GM18508 (cell line): Measurements from ENCODE around the gene F7.
"Not testable (repeated sequence)": the region's sequence is repeated elsewhere in the genome, so short reads cannot be mapped to it uniquely, and the experiment has no call there.

Experiments used
- ATAC-seq: cut with Tn5 transposase; IDR thresholded peaks from one replicate; pipeline ENCODE4 v1.9.1; 2021; ENCODE audit warnings: moderate number of reproducible peaks; ENCODE audit not compliant: insufficient read depth, unreplicated experiment

F7 gene

DNA sequence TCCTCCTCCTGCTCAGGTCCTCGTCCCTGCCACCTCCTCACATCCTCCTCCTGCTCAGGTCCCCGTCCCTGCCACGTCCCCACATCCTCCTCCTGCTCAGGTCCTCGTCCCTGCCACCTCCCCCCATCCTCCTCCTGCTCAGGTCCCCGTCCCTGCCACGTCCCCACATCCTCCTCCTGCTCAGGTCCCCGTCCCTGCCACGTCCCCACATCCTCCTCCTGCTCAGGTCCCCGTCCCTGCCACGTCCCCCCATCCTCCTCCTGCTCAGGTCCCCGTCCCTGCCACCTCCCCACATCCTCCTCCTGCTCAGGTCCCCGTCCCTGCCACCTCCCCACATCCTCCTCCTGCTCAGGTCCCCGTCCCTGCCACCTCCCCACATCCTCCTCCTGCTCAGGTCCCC, 56.4 kb downstream of the F7 start:
- ATAC-seq = not testable (repeated sequence)

DNA sequence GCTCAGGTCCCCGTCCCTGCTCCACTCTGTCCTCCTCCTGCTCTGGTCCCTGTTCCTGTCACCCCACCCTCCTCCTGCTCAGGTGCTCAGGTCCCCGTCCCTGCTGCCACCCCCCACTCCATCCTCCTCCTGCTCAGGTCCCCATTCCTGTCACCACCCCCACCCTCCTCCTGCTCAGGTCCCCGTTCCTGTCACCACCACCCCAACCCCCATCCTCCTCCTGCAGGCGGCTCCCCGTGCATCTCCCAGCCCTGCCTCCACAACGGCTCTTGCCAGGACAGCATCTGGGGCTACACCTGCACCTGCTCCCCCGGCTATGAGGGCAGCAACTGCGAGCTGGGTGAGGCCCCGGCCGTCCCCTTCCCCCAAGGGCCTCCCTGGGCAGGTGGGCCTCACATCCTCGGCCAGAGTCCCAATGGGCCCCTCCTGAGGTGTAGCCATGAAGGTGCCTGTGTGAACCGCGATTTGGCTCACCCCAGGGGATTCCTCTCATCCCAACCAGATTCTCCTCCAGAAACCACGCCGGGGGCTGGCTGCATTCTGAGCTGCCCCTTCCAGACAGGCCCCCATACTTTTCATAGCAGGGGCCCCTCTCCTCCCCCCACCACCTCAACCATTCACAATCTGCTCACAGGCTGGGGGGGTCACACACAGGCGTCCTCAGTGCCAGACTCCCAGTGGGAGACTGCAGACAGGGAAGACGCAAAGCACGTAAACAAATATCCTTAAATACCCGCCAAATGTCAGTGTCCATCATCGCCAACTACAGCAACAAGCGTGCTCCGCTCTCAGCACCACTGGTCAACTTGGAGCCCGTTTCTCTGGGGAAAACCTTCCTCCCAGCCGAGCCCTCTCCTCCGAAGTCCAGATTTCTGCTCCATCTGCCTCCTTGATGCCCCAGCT, 57.4 kb downstream of the F7 start:
- ATAC-seq = no peak

DNA sequence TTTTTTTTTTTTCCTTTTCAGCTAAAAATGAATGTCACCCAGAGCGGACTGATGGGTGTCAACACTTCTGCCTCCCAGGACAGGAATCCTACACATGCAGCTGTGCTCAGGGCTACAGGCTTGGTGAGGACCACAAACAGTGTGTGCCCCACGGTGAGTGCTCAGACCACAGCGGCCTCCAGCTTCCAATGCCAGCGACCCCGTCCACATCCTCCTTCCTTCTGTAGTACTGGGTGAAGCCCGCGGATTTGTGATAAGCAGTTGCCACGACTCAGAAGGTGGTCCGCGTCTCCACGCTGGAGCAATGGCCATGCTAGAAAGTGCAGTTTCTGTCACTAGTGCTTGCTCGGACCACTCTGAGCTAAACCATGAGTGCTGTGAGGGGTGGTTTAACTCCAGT, 58.9 kb downstream of the F7 start:
- no peak for ATAC-seq

DNA sequence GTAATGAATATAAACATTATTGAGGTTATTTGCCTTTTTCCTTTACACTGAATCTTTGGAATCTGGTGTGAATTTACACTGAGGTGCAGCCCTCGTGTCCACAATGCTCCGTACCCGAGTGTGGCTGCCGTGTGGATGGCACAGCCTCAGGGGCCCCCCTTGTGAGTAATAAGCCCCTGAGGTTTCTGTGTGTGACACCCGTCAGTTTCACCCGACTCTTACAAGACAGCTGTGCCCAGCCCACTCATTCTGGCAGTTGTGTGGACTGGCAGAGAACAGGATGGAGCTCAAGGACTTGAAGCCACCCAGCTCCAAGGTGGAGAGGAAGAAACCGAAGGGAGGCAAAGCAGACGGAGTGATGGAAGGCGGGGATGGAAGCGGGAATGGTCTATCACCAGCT, 60.7 kb downstream of the F7 start:
- no peak for ATAC-seq

DNA sequence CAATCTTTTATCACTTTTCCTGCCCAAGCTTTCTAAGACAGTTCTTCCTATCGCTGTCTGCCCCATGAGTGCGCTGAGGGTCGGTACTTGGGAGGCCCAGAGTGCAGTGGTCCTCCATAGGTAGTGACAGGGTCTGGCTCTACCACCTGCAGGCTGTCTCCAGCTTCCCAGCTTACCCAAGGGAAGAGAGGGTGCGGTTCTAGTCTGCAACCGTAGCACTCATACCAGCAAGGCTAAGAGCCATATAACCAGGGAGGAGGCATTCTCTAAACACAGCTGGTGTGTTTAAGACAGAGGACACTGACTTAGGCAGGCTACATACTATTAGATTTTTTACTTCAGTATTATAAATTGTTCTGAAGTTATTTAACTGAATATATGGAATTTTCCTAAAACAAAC, 61.1 kb downstream of the F7 start:
- ATAC-seq = no peak

DNA sequence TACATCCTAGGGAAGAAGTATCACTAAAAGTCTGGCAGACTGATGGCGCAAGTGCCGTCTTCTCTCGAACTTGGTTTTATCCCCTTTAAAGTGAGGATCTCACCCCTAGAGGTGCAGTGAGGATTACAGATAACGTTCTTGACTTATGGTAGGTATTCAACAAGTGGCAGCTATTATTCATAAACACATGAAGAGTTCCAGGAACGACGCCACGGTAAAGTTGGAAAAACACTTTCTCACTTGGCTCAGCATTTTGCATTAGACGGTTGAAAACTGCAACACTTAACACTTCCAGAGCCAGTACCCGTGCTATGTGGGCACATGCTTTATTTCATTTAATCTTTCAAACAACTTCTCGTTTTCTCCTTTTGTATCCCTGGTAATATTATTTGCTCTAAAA, 61.6 kb downstream of the F7 start:
- ATAC-seq = no peak

DNA sequence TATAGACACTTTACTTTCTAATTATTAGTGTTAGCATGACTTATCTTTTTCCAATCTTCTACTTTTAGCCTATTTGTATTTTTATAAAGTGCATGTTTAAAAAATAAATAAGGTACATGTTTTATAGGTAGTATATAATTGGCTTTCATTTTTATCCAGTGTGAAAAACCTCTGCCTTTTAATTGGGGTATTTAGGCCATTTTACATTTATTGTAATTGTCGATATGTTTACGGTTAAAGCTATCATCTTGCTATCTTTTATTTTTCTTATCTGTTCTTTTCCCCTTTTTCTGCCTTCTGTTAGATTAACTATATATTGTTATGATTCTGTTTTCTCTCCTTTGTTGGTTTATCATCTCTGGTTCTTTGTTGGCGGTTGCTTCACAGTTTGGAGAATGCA, 62.0 kb downstream of the F7 start:
- ATAC-seq = no peak

DNA sequence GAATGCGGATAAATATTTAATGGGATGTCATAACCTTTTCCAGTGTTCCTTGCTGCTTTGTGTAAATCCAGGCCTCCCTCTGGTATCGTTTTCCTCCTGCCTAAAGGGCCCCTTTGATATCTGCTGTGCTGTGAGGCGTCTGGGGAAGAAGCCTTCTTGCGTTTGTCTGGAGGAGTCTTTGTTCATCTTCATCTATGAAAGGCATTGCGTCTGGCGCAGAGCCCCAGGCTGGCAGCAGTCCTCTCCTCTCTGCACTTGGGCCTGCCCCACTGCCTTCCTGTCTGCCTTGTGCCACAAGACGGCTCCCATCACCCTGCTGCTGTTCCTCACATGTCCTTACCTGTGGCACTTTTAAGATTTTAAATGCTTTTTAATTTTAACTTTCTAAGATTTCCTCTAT, 62.6 kb downstream of the F7 start:
- ATAC-seq = no peak

DNA sequence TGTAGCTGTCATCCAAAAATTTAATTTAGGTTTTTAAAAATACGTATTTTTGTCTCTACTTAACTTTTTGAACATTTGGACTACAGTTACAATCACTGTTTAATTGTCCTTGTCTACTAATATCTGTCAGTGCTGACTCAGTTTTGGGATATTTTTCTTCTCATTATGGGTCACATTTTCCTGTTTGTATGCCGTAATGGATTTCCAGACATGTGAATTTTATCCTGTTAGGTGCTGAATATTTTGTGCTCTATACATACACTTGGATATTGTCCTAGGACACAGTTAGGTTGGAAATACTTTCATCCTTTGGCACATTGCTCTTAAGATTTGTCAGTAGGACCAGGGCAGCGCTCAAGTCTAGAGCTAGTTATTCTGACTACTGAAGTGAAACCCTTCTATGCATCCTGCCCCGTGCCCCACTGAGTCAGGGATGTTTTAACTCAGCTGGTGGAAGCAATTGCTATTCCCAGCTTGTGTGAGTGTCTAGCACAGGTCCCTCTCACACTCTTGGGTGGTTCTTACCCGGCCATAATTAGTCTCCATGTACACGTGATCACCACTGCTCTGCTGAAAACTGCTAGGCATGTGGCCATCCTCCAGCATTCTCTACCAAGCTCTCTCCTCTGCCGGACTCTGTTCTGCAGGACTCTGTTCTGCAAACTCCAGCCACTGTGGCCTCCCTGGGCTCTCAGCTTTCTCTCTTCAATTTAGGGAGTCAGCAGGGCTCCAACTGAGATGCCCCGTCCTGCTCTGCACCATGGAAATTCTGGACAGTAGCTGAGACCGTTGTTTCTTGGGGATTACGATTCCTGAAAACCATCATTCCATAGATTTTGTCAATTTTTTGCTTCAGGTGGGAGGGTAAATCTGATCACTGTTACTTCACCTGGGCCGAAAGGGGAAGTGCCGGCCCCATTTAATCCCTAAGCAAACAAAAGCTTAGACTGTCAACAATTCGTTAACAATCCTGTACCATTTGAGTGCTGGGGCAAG, 64.0 kb downstream of the F7 start:
- no peak for ATAC-seq
